Activated CD4-positive, CD25-positive, alpha-beta regulatory T cell treated with anti-CD3 and anti-CD28 coated beads, Interleukin-2, amount 50 U/mL, for 16 hours (primary cell): ENCODE measurements around the gene CUTA.
"Not testable (repeated sequence)": the region's sequence is repeated elsewhere in the genome, so short reads cannot be mapped to it uniquely, and the experiment has no call there.

ENCODE experiments used
- DNase-seq: peaks from one replicate; pipeline ENCODE4 v3.0.0-alpha.2; 2020; ENCODE audit warnings: low read depth, low spot score

Gene CUTA

DNA sequence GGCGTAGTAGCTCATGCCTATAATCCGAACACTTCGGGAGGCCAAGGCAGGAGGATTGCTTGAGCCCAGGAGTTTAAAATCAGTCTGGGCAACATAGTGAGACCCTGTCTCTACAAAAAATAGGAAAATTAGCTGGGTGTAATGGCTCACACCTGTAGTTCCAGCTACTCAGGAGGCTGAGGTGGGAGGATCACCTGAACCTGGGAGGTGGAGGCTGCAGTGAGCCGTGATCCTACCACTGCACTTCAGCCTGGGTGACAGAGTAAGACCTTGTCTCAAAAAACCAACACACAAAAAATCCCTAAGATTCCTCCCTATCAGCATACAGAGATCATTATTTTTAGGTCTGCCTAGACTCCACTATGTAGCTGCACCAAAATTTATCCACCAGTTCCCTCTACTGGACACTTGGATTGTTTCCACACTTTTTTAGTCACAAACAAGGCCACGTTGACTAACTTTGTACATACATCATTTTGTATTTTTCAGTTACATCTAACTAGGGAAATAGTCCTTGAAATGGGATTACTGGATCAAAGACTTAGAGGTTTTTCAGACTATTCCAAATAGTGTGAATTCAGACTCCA, 10.7 kb downstream of the CUTA start:
- DNase-seq = no peak

DNA sequence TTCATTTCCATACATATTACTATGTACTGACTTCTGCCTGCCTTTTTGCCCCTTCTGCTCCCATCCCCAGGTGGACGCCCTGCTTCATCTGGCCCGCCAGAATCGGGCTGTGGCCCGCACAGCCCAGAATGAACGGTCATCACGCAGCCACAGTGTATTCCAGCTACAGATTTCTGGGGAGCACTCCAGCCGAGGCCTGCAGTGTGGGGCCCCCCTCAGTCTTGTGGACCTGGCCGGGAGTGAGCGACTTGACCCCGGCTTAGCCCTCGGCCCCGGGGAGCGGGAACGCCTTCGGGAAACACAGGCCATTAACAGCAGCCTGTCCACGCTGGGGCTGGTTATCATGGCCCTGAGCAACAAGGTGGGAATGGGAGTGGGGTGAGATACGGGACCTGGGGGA, 11.8 kb downstream of the CUTA start:
- DNase-seq = no peak

DNA sequence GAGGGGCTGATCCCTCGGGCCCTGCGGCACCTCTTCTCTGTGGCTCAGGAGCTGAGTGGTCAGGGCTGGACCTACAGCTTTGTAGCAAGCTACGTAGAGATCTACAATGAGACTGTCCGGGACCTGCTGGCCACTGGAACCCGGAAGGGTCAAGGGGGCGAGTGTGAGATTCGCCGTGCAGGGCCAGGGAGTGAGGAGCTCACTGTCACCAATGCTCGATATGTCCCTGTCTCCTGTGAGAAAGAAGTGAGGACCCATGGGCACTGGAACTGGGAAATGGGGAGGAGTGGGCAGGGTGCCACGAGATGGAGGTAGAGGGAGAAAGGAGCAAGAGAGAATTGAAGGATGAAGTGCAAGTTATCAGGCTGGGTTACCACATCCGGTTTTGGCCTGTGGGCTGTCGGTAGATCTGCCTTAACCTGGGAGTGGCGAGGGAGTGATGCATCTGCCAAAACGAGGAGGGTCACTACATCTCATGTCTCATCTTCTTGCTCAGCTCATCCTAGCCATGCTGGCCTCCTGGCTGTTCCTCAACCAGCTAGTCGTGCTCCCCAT, 12.4 kb downstream of the CUTA start:
- DNase-seq = no peak

DNA sequence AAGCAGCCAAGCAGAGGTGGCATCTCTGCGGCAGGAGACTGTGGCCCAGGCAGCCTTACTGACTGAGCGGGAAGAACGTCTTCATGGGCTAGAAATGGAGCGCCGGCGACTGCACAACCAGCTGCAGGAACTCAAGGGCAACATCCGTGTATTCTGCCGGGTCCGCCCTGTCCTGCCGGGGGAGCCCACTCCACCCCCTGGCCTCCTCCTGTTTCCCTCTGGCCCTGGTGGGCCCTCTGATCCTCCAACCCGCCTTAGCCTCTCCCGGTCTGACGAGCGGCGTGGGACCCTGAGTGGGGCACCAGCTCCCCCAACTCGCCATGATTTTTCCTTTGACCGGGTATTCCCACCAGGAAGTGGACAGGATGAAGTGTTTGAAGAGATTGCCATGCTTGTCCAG, 13.0 kb downstream of the CUTA start:
- DNase-seq = no peak

DNA sequence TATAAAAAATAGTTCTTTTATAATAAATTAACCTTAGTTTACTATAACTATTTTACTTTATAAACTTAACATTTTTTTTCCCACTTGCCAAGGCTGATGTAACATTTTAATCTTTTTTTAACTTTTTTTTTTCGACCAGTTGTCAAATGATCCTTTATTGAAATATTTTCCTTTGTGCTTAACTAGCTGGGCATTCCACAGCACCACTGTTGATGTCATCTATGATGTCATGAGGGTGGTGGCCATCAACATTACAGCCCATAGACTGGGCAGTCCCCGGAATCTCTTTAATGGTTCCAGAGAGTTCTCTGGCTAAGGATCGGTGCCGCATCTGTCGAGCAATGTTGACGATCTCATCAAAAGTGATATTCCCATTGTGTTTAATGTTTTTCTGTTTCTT, 18.0 kb downstream of the CUTA start:
- not testable (repeated sequence) for DNase-seq

DNA sequence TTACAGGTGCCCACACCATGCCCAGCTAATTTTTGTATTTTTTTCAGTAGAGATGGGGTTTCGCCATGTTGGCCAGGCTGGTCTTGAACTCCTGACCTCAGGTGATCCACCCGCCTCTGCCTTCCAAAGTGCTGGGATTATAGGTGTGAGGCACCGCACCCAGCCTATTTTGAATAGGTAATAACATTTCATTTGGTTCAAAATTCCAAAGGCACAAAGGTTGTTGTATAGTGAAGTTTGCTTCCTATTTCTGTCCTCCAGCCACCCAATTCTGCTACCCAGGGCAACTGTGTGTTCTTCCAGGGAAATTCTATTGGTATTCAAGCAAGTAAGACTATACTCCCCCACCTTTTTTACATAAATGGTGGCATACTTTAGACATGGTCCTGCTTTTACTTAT, 19.3 kb downstream of the CUTA start:
- DNase-seq = not testable (repeated sequence)

DNA sequence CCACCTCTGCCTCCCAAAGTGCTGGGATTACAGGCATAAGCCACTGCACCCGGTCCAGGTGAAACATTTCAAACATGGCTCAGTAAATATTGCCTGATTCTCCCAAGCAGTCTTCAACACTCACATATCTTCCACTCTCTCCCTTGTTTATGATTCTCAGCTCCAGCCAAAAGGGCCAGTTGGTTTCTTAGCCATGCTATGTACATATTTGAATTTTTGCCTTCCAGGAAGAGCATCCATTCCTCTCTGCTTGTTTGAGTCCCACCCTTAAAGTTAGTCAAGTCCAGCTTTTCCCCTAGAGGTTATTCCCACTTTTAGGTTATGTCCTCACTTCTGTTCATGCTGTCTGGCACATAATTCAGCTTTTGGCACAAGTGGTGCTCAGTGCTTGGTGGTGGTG, 20.4 kb downstream of the CUTA start:
- DNase-seq = no peak

DNA sequence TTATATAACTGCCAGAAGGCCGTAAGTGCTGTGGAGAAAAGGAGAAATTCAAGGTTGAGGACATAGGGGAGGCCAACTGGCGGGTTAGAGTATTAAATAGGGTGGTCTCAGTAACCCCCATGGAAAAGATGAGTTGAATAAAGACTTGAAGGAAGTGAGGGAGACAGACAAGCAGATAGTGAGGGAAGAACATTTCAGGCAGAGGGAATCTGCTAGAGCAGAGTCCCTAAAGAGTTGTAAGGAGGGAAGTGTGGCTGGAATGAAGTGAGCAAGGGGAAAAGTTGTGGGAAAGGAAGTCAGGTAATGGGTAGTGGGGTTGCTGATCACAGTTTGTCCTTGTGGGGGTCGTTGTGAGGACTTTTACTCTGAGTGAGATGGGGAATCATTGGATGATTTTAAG, 24.9 kb downstream of the CUTA start:
- no peak for DNase-seq

DNA sequence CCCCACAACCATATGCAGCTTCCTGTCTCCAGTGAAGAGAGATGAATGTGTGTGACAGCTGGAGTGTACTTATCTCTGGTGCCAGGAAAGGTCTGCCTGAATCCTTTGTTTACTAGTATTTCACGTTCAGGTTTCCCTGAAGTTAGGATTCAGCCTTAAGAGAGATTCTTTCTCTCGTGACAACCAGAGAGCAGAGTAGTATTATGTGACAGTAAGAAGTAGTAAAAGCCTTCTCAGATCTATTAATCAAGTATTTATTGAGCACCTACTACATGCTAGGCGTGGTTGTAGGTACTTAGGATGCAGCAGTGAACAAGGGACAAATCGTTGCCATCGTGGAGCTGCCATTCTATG, 25.3 kb downstream of the CUTA start:
- DNase-seq = no peak

DNA sequence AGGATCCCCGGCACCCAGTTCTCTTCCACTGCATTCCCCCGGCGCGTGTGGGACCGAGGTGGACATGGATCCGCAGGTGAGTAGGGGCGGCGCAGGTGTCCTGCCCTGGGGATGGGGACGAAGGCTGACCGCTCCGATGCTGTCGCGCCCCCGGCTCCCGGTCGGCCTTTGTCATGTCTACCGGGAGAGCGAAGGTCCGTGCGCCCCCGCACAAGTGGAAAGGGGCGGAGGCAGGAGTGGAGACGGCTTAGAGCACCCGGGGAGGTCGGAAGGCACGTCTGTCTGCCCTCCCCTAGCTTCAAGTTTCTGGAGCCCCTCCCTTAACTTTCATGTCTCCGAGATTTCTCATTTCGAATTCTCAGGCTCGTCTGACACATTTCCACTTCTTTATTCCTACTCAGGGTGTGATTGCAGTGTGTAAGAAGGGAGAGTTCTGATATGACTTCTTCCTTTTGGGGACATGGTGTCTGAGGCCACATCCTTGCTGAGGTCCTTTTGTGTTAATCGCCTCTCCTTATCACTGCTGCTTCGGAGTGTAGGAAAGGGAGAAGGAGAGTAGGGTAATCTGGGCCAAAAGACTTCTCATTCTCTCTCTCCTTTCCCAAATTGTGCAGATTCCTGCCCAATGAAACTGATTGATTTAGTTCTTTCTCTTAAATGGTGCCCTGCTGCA, 25.8 kb downstream of the CUTA start:
- DNase-seq = no peak

DNA sequence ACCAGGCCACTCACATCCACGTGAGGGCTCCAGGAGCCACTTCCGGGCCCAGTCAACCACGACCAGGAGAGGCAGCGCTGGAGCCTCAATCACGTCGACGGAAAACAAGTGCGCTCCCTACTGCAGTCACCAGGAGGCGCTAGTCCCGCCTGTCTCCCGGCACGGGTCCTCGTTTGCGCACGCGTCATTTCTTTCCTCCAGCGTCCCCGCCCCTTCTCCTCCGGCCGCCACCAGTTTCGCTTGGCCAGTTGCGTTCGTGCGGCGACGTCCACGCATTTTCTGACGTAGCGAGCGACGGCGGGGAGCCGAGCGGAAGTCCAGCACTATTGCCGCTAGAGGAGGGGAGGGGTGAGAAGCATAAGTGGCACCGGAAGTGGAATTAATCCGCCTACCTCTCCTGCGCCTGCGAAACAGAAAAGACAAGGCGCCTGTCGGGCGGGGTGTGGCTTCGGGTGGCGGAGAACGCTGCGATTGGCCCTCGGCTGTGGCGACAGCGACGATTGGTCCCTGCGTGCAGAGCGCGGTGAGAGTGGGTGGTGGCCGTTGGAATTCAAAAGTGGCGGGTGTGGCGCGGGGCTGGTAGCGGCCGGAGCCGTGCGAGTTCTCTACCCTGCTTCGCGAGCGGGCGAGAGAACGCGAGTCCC, 26.5 kb downstream of the CUTA start, which contains the start of gene KIFC1:
Gene KIFC1, plus strand, starts transcription at position 546 of the 644 bp plus-strand sequence. CDS start 163 bp downstream, outside the sequence.
- peak; percentile 98 for DNase-seq

DNA sequence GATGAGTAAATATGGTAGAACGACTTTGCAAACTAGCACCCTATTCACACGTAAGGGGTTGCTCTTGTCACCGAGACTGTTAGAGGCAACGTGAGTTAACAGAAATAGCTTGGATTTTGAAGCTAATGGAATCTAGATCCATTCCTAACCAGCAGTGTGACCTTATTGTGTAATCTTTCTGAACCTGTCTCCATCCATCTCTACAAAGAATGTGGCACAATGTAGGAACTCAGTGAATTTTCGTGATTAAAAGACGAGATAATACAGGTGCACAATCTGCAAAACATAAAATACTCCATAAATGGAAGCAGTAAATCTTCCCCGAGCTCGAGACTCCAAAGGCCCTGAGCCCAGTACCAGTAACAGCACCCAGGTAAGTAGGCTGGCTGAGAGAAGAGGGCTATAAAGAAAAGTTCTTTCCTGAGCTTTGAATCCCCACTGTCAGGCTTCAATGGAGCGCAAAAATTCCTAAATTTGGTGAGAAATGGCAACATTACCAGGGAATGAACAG, 27.1 kb downstream of the CUTA start:
- no peak for DNase-seq

DNA sequence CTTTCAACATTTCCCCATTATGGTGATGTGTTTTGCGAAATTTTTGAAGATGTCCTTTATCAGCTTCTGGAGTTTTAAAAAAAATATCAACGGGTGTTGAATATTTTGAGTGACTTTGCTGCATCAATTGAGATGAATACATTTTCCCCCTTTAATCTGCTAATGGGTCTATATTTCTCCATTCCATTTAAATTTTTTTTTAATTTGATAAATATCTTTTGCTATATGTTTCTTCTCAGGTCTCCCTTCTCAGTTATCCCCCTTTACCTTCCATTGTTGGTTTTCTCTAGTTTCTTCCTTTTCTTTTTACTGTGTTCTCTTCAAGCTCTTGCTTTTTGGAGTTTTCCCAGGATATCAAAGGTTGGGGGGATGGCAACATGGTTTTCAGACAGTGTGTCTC, 27.7 kb downstream of the CUTA start:
- DNase-seq = no peak

DNA sequence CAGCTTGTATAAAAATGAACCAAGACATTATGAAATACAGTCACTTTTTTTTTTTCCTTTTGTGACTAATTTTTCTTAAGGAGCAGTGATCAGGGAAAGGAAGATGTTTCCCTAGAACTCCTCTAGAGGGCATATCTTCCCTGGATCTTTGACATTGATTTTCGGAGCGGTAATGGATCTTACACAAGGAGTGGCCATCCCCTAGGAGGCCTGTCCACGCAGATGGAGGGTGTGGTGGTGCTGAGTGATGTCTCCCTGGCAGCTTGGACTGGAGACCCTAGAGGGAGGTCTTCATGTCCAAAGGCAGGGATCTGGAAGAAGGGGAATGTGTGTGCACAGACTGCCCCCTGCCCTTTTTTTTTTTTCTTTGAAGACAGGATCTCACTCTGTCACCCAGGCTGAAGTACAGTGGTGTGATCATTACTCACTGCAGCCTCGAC, 33.3 kb downstream of the CUTA start:
- DNase-seq = no peak

DNA sequence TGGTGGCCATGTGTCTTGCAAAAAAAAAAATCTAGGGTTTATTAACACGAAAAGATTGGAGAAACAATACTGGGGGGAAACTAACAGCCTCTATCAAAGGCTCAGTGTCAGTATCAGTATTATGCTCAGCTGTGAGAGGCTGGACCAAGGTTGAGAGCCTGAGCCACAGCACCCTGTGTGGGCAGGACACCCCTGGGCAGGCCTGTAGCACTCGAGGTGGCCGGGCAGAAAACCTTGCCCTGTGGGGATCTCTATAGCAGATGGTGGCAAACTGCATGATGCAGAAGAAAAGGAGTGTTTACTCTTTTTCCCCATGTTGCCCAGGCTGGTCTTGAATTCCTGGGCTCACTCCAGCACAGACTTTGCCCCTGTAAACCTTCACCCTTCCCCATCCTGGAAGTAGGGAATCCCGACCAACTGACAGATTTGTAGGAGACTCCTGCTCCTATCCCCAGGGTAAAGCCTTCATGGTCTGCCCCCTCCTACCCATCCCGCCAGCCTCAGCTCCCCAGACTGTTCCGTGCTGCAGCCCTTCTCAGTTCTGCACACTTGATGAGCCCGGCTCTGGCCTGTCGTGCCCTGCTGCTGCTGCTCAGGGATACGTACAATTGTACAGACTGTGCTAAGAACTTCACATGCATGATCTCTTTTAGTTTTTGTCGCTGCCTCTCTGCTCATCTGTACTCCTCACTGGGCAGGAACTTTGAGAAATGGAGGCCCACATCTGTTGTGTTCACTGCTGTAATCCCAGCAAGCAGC, 34.3 kb downstream of the CUTA start:
- no peak for DNase-seq

DNA sequence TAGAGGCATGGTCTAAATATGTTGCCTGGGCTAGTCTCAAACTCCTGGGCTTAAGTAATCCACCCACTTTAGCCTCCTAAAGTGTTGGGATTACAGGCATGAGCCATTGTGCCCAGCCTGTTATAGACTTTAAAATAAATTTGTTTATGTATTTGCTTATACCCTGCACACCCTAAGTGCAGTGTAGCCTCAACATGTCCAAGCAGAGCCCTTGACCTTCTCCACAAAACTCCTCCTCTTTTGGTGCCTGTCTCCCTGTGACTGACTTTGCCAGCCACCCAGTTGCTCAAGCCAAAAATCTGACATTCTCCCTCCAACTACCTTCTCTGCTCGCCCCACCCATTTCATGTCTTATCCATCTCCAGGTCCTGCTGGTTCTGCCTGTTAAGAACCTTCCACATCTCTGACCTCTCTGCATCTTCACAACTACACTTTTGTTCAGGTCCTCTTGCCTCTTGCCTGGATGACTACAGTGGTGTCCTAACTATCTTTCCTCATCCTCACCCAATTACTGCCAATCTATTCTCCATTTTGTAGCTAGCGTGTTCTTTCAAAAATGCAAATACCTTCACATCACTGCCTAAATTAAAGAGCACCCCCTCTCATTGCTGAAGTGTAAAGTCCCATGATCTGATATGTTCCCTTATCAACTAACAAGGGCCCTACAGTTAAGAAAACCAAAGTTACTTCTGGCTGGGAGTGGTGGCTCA, 37.5 kb downstream of the CUTA start:
- no peak for DNase-seq

DNA sequence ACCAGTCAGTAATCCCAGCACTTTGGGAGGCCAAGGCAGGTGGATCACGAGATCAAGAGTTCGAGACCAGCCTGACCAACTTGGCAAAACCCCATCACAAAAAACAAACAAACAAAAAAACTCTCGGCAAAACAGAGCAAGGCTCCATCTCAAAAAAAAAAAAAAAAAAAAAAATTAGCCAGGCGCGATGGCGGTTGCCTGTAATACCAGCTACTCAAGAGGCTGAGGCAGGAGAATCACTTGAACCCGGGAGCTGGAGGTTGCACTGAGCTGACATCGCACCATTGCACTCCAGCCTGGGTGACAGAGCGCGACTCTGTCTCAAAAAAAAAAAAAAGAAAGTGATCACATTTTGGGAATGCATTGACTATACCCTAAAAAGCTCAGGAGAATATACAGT, 38.7 kb downstream of the CUTA start:
- not testable (repeated sequence) for DNase-seq

DNA sequence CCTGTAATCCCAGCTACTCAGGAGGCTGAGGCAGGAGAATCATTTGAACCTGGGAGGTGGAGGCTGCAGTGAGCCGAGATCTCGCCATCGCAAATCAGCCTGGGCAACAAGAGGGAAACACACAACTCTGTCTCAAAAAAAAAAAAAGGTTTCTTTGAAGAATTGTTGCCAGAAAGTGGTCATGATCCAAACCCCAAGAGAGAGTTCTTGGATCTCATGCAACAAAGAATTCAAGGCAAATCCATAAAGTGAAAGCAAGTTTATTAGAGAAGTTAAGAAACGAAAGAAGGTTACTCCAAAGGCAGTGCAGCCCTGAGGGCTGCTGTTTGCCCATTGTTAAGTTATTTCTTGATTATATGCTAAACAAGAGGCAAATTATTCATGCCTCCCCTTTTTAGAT, 40.7 kb downstream of the CUTA start:
- DNase-seq = no peak

DNA sequence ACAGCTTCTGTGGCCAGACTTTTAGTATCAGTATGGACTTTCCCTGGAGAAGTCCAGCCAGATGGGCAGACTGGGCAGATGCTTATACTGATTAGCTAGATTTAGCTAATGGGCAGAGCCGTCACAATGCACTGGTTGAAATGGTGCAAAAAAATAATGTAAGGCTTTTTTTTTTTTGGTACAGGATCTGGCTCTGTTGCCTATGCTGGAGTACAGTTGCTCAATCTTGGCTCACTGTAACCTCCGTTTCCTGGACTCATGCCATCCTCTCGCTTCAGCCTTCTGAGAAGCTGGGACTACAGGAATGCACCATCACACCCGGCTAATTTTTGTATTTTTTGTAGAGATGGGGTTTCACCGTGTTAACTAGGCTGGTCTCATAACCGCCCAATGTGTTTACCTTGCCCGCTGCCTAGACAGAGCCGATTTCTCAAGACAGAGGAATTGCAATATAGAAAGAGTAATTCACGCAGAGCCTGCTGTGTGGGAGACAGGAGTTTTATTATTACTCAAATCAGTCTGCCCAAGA, 42.7 kb downstream of the CUTA start:
- no peak for DNase-seq

DNA sequence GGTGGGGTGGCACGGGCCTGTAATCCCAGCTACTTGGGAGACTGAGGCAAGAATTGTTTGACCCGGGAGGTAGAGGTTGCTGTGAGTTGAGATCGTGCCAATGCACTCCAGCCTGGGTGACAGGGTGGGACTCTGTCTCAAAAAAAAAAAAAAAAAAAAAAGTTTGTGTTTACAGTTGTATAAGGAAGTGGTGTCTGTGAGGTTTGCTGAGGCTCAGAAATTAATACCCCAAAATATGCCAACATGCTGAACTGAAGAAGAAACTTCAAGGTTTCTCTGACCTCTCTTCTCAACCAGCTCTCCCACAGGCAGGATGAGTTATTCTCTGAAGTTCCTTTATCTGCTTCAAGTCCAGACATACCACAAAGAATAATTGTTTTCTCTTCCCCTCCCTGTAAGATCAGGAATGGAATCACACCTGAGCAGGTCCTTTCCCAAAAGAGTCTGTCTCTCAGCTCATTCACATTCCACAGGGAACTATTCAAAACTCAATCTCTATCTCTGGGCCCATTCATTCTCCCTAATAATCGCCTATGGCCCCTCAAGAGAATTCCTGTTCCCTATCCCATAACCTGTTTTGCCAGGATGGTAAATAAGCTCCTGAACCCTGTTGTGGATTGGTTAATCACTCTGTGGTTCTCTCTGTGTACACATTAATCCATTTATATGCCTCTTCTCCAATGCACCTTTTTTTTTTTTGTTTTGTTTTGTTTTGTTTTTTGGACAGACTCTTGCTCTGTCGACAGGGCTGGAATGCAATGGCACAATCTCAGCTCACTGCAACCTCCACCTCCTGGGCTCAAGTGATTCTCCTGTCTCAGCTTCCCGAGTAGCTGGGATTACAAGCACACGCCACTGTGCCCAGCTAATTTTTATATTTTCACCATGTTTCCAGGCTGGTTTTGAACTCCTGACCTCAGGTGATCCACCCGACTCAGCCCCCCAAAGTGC, 43.7 kb downstream of the CUTA start:
- DNase-seq = no peak
